ENCODE results near the gene RAB27A. TPM values are rescaled to one million over a fixed set of nuclear protein-coding genes. Genes with fewer than 3 reads are reported as not detected.

RAB27A gene
- total and polyA plus RNA-seq, 9 of the 15 experiments (the other 6 are each of a cell fraction or from before 2014, with no cell fraction given): 31.5 to 171 (median 80.4) TPM

- TF ChIP-seq, protein P1, sequence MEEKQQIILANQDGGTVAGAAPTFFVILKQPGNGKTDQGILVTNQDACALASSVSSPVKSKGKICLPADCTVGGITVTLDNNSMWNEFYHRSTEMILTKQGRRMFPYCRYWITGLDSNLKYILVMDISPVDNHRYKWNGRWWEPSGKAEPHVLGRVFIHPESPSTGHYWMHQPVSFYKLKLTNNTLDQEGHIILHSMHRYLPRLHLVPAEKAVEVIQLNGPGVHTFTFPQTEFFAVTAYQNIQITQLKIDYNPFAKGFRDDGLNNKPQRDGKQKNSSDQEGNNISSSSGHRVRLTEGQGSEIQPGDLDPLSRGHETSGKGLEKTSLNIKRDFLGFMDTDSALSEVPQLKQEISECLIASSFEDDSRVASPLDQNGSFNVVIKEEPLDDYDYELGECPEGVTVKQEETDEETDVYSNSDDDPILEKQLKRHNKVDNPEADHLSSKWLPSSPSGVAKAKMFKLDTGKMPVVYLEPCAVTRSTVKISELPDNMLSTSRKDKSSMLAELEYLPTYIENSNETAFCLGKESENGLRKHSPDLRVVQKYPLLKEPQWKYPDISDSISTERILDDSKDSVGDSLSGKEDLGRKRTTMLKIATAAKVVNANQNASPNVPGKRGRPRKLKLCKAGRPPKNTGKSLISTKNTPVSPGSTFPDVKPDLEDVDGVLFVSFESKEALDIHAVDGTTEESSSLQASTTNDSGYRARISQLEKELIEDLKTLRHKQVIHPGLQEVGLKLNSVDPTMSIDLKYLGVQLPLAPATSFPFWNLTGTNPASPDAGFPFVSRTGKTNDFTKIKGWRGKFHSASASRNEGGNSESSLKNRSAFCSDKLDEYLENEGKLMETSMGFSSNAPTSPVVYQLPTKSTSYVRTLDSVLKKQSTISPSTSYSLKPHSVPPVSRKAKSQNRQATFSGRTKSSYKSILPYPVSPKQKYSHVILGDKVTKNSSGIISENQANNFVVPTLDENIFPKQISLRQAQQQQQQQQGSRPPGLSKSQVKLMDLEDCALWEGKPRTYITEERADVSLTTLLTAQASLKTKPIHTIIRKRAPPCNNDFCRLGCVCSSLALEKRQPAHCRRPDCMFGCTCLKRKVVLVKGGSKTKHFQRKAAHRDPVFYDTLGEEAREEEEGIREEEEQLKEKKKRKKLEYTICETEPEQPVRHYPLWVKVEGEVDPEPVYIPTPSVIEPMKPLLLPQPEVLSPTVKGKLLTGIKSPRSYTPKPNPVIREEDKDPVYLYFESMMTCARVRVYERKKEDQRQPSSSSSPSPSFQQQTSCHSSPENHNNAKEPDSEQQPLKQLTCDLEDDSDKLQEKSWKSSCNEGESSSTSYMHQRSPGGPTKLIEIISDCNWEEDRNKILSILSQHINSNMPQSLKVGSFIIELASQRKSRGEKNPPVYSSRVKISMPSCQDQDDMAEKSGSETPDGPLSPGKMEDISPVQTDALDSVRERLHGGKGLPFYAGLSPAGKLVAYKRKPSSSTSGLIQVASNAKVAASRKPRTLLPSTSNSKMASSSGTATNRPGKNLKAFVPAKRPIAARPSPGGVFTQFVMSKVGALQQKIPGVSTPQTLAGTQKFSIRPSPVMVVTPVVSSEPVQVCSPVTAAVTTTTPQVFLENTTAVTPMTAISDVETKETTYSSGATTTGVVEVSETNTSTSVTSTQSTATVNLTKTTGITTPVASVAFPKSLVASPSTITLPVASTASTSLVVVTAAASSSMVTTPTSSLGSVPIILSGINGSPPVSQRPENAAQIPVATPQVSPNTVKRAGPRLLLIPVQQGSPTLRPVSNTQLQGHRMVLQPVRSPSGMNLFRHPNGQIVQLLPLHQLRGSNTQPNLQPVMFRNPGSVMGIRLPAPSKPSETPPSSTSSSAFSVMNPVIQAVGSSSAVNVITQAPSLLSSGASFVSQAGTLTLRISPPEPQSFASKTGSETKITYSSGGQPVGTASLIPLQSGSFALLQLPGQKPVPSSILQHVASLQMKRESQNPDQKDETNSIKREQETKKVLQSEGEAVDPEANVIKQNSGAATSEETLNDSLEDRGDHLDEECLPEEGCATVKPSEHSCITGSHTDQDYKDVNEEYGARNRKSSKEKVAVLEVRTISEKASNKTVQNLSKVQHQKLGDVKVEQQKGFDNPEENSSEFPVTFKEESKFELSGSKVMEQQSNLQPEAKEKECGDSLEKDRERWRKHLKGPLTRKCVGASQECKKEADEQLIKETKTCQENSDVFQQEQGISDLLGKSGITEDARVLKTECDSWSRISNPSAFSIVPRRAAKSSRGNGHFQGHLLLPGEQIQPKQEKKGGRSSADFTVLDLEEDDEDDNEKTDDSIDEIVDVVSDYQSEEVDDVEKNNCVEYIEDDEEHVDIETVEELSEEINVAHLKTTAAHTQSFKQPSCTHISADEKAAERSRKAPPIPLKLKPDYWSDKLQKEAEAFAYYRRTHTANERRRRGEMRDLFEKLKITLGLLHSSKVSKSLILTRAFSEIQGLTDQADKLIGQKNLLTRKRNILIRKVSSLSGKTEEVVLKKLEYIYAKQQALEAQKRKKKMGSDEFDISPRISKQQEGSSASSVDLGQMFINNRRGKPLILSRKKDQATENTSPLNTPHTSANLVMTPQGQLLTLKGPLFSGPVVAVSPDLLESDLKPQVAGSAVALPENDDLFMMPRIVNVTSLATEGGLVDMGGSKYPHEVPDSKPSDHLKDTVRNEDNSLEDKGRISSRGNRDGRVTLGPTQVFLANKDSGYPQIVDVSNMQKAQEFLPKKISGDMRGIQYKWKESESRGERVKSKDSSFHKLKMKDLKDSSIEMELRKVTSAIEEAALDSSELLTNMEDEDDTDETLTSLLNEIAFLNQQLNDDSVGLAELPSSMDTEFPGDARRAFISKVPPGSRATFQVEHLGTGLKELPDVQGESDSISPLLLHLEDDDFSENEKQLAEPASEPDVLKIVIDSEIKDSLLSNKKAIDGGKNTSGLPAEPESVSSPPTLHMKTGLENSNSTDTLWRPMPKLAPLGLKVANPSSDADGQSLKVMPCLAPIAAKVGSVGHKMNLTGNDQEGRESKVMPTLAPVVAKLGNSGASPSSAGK (IDR thresholded peaks at IDR 0.05): peak; percentile 34; the same call in 1 of the 2 replicates
- TF ChIP-seq NR2C1 (IDR thresholded peaks at IDR 0.05) (no peak), NR2C1 (tag; IDR thresholded peaks at IDR 0.05) (no peak), TEAD1 (CRISPR knock-in tag; IDR thresholded peaks at IDR 0.05) (0 out of 4 replicates have a peak, but pooled peaks have one; percentile 24 to 34), RFX1 (IDR thresholded peaks at IDR 0.05) (no peak), ZNF134 (CRISPR knock-in tag; conservative IDR thresholded peaks at IDR 0.05) (peak; percentile 66; the same call in 1 of the 2 replicates), EZH2 (IDR thresholded peaks at IDR 0.05; ENCODE audit: borderline replicate concordance, low read depth, low read length) (no peak), TRIM24 (IDR thresholded peaks at IDR 0.05) (peak; percentile 56; a peak in 2 of 4 replicates), KAT2B (IDR thresholded peaks at IDR 0.05; ENCODE audit: low read depth, low read length) (no peak), EGR1 (conservative IDR thresholded peaks at IDR 0.05) (no peak), ILK (tag; IDR thresholded peaks at IDR 0.05; ENCODE audit: borderline replicate concordance, low read depth) (no peak), MCM7 (IDR thresholded peaks at IDR 0.05) (no peak), ZNF277 (CRISPR knock-in tag; IDR thresholded peaks at IDR 0.05; ENCODE audit: borderline replicate concordance) (no peak), OTX1 (CRISPR knock-in tag; IDR thresholded peaks at IDR 0.05) (0 out of 2 replicates have a peak, but pooled peaks have one; percentile 35), MTF1 (CRISPR knock-in tag; IDR thresholded peaks at IDR 0.05; ENCODE audit: borderline replicate concordance) (no peak)
These were observed 68.3 kb downstream of the RAB27A start (continued) for GRCh38 chr15:55221090-55222011.
